IMR-90 (cell line): ENCODE measurements around the gene NPTN.

Experiments used
- CEBPB ChIP-seq: IDR thresholded peaks from 2 replicates; pipeline ENCODE4 v1.6.1; 2012; ENCODE audit warnings: low read depth, low read length, improper control_type of control experiment
- FOS ChIP-seq: fragments of 150-350 bp; IDR thresholded peaks from 2 replicates; pipeline ENCODE4 v1.6.1; 2016; ENCODE audit warnings: low read depth, low read length
- MXI1 ChIP-seq: IDR thresholded peaks from 2 replicates; pipeline ENCODE4 v1.6.1; 2012; ENCODE audit warnings: low read depth, mild to moderate bottlenecking, low read length, moderate library complexity, borderline replicate concordance
- POLR2A ChIP-seq: IDR thresholded peaks from 2 replicates; pipeline ENCODE4 v1.6.1; 2012; ENCODE audit warnings: mild to moderate bottlenecking, low read depth, low read length
- RAD21 ChIP-seq: IDR thresholded peaks from 2 replicates; pipeline ENCODE4 v1.6.1; 2012; ENCODE audit warnings: low read length, improper control_type of control experiment
- RCOR1 ChIP-seq: IDR thresholded peaks from 2 replicates; pipeline ENCODE4 v1.6.1; 2012; ENCODE audit warnings: mild to moderate bottlenecking, low read length, improper control_type of control experiment; ENCODE audit not compliant: insufficient replicate concordance
- SMC3 ChIP-seq: fragments of 150-350 bp; IDR thresholded peaks from 2 replicates; pipeline ENCODE4 v1.6.1; 2016; ENCODE audit warnings: low read depth, mild to moderate bottlenecking, antibody characterized with exemption, low read length, moderate library complexity
- TF ChIP-seq, protein P1 (sequence below): conservative IDR thresholded peaks from 2 replicates; pipeline ENCODE4 v1.5.1; 2012; ENCODE audit warnings: mild to moderate bottlenecking, low read depth, low read length, improper control_type of control experiment
- TF ChIP-seq, protein P2 (sequence below): fragments of 150-350 bp; IDR thresholded peaks from 2 replicates; pipeline ENCODE4 v1.6.1; 2017; ENCODE audit warnings: mild to moderate bottlenecking, antibody characterized with exemption, low read length, low read depth

DNA sequence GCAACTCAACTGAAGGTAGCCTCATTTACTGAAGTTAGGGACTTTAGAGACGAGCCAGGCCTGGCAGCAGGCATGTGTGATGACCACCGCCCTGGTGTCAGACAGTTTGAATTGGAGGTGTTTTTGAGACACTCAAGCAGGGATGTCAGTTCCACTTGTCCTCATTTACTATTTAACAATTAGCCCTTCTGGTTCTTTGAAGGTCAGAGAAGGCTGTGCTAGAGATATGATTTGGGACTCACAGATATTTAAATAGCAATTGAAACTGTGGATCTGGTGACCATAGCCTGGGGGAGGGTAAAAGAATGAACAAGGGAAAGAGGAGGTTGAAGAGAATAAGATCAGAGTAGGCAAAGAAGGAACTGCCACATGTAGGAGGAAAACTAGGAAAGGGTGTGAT lies 115.6 kb downstream of the NPTN start:
- TF ChIP-seq, protein P1, sequence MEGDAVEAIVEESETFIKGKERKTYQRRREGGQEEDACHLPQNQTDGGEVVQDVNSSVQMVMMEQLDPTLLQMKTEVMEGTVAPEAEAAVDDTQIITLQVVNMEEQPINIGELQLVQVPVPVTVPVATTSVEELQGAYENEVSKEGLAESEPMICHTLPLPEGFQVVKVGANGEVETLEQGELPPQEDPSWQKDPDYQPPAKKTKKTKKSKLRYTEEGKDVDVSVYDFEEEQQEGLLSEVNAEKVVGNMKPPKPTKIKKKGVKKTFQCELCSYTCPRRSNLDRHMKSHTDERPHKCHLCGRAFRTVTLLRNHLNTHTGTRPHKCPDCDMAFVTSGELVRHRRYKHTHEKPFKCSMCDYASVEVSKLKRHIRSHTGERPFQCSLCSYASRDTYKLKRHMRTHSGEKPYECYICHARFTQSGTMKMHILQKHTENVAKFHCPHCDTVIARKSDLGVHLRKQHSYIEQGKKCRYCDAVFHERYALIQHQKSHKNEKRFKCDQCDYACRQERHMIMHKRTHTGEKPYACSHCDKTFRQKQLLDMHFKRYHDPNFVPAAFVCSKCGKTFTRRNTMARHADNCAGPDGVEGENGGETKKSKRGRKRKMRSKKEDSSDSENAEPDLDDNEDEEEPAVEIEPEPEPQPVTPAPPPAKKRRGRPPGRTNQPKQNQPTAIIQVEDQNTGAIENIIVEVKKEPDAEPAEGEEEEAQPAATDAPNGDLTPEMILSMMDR, result no peak
- TF ChIP-seq POLR2A (no peak), RCOR1 (no peak), FOS (no peak), CEBPB (no peak), RAD21 (no peak), MXI1 (no peak), SMC3 (no peak)
- TF ChIP-seq, protein P2, sequence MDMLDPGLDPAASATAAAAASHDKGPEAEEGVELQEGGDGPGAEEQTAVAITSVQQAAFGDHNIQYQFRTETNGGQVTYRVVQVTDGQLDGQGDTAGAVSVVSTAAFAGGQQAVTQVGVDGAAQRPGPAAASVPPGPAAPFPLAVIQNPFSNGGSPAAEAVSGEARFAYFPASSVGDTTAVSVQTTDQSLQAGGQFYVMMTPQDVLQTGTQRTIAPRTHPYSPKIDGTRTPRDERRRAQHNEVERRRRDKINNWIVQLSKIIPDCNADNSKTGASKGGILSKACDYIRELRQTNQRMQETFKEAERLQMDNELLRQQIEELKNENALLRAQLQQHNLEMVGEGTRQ, result no peak
